ENCODE data around the gene DNAH17.
"Not testable (repeated sequence)": the region's sequence is repeated elsewhere in the genome, so short reads cannot be mapped to it uniquely, and the experiment has no call there.

DNA sequence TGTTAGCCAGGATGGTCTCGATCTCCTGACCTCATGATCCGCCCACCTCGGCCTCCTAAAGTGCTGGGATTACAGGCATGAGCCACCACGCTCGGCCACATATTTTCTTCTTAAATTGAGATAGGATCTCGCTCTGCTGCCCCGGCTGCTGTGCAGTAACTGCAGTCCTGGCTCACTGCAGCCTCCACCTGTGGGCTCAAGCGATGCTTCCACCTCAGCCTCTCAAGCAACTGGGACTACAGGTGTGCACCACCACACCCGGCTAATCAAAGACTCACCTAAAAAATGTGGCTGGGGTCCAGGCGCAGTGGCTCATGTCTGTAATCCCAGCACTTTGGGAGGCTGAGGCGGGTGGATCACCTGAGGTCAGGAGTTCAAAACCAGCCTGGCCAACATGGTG is 73.8 kb downstream of the DNAH17 start:
- TF ChIP-seq POLR2A (IDR thresholded peaks at IDR 0.05; ENCODE audit: low read depth, low read length); TAF1 (IDR thresholded peaks at IDR 0.05; ENCODE audit: borderline replicate concordance, low read depth, low read length); POLR2AphosphoS5 (IDR thresholded peaks at IDR 0.05; ENCODE audit: low read depth, low read length): not testable (repeated sequence)

Data from GM12892 (cell line).